Liver (tissue), 3 donors: ENCODE data around the gene NEDD4.

Experiments
- CTCF ChIP-seq: fragments of 150-350 bp; IDR thresholded peaks from 2 replicates; pipeline ENCODE4 v1.5.1; 2017; ENCODE audit warnings: improper control_type of control experiment, low read depth, low read length; ENCODE audit not compliant: missing input control
- EGR1 ChIP-seq, 2 donors: IDR thresholded peaks; 2 replicates each; pipeline ENCODE4 v1.6.1; 2016 to 2018; ENCODE audit warnings: antibody characterized with exemption in 2 of 2, low read depth in 2 of 2
- FOXA1 ChIP-seq: IDR thresholded peaks from 2 replicates; pipeline ENCODE4 v1.6.1; 2016; ENCODE audit warnings: antibody characterized with exemption
- GABPA ChIP-seq, 2 donors: IDR thresholded peaks in 1 of 2; conservative IDR thresholded peaks in 1 of 2; 2 replicates each; pipeline ENCODE4 v1.6.1; 2016; ENCODE audit warnings: antibody characterized with exemption in 2 of 2, mild to moderate bottlenecking in 1 of 2, moderate library complexity in 1 of 2
- JUND ChIP-seq, 2 donors: IDR thresholded peaks; 2 replicates each; pipeline ENCODE4 v1.6.1; 2016; ENCODE audit warnings: antibody characterized with exemption in 2 of 2
- MAX ChIP-seq: IDR thresholded peaks from 2 replicates; pipeline ENCODE4 v1.6.1; 2016; ENCODE audit warnings: antibody characterized with exemption
- RAD21 ChIP-seq, 2 donors: IDR thresholded peaks; 2 replicates each; pipeline ENCODE4 v1.6.1; 2016; ENCODE audit warnings: antibody characterized with exemption in 2 of 2, mild to moderate bottlenecking in 2 of 2
- RXRA ChIP-seq, 2 donors: IDR thresholded peaks; 2 replicates each; pipeline ENCODE4 v1.6.1; 2017 to 2018; ENCODE audit warnings: antibody characterized with exemption in 2 of 2, mild to moderate bottlenecking in 1 of 2
- SP1 ChIP-seq: IDR thresholded peaks from 2 replicates; pipeline ENCODE4 v1.6.1; 2018; ENCODE audit warnings: antibody characterized with exemption, mild to moderate bottlenecking
- YY1 ChIP-seq: IDR thresholded peaks from 2 replicates; pipeline ENCODE4 v1.6.1; 2016; ENCODE audit warnings: antibody characterized with exemption, mild to moderate bottlenecking
- ZBTB33 ChIP-seq: IDR thresholded peaks from 2 replicates; pipeline ENCODE4 v1.6.1; 2016; ENCODE audit warnings: antibody characterized with exemption
- TF ChIP-seq, protein P1 (sequence below): IDR thresholded peaks from 2 replicates; pipeline ENCODE4 v1.6.1; 2016; ENCODE audit warnings: antibody characterized with exemption, mild to moderate bottlenecking
- donor health status: healthy.
- donor health status: healthy.

DNA sequence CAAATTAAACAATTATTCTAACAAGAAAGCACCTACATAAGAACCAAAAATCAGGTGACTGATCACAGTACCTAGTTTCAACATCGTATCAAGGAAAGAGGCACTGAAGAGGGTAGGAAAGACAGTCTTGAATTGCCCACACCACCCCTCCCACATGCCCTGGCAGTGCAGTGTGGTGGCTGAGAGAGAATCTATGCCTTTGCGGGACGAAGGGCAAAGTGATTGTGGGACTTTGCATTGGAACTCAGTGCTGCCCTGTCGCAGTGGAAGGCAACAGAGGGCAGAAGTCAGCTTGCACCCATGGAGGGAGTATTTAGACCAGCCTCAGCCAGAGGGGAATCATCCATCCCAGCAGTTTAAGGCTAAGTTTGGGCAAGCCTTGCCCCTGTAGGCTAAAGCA, 24.5 kb downstream of the NEDD4 start:
- TF ChIP-seq CTCF: no peak
- no peak for TF ChIP-seq YY1
- TF ChIP-seq, protein P1, sequence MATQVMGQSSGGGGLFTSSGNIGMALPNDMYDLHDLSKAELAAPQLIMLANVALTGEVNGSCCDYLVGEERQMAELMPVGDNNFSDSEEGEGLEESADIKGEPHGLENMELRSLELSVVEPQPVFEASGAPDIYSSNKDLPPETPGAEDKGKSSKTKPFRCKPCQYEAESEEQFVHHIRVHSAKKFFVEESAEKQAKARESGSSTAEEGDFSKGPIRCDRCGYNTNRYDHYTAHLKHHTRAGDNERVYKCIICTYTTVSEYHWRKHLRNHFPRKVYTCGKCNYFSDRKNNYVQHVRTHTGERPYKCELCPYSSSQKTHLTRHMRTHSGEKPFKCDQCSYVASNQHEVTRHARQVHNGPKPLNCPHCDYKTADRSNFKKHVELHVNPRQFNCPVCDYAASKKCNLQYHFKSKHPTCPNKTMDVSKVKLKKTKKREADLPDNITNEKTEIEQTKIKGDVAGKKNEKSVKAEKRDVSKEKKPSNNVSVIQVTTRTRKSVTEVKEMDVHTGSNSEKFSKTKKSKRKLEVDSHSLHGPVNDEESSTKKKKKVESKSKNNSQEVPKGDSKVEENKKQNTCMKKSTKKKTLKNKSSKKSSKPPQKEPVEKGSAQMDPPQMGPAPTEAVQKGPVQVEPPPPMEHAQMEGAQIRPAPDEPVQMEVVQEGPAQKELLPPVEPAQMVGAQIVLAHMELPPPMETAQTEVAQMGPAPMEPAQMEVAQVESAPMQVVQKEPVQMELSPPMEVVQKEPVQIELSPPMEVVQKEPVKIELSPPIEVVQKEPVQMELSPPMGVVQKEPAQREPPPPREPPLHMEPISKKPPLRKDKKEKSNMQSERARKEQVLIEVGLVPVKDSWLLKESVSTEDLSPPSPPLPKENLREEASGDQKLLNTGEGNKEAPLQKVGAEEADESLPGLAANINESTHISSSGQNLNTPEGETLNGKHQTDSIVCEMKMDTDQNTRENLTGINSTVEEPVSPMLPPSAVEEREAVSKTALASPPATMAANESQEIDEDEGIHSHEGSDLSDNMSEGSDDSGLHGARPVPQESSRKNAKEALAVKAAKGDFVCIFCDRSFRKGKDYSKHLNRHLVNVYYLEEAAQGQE: no peak
- TF ChIP-seq MAX: no peak
- no peak for TF ChIP-seq RXRA (IDR thresholded peaks at IDR 0.05)
- TF ChIP-seq RAD21 (IDR thresholded peaks at IDR 0.05): no peak
- TF ChIP-seq JUND (IDR thresholded peaks at IDR 0.05): no peak
- no peak for TF ChIP-seq SP1
- TF ChIP-seq FOXA1: no peak
- no peak for TF ChIP-seq EGR1 (IDR thresholded peaks at IDR 0.05; ENCODE audit: low read depth in 2 of 2)
- no peak for TF ChIP-seq GABPA (IDR thresholded peaks at IDR 0.05 in 1 of 2, conservative IDR thresholded peaks at IDR 0.05 in 1 of 2)
- TF ChIP-seq ZBTB33: no peak
